BJ (cell line): ENCODE measurements around the gene LEFTY1. TPM values are rescaled to one million over a fixed set of nuclear protein-coding genes. Genes with fewer than 3 reads are reported as not detected.

Source experiments
- CTCF ChIA-PET: fragments of 350-600 bp; formaldehyde crosslinking; extraction: SDS; loops from one replicate; lab custom pipeline; 2021; ENCODE audit warnings: antibody characterized with exemption, inconsistent platforms; lab: Yijun Ruan, JAX
- POLR2A ChIA-PET: fragments of 300-600 bp; sonication (Branson Sonifier 250); formaldehyde crosslinking; extraction: SDS; loops from one replicate; lab custom pipeline; 2021; ENCODE audit warnings: antibody characterized with exemption; lab: Charles Lee
- DNase-seq: peaks from one replicate; pipeline ENCODE4 v3.0.0-alpha.2; 2011; ENCODE audit warnings: low read depth
- H3K27me3 ChIP-seq: 2 replicates; pipeline ENCODE4 v1.6.0; 2011; ENCODE audit warnings: low read length; ENCODE audit not compliant: control insufficient read depth, insufficient read depth
- H3K36me3 ChIP-seq: 2 replicates; pipeline ENCODE4 v1.5.1; 2011; ENCODE audit warnings: low read length; ENCODE audit not compliant: control insufficient read depth, insufficient read depth
- H3K4me3 ChIP-seq: 2 replicates; pipeline ENCODE4 v1.5.1; 2011; ENCODE audit warnings: low read depth, mild to moderate bottlenecking, control low read depth, low read length
- CTCF ChIP-seq: IDR thresholded peaks from 2 replicates; pipeline ENCODE4 v1.5.1; 2011; ENCODE audit warnings: low read depth, mild to moderate bottlenecking, control low read depth, inconsistent platforms, low read length, moderate library complexity; ENCODE audit not compliant: insufficient read depth
- polyA plus RNA-seq: library from polyadenylated mRNA; depleted of rRNA; stranded (reverse); fragments of >200 nt; gene quantifications from 2 replicates; pipeline ENCODE4 v1.2.3, GENCODE V29; 2011

Gene LEFTY1
- polyA plus RNA-seq, 1 experiment = 0.10 TPM

- DNase-seq = no peak
- ChIA-PET CTCF (interaction anchor here (0.5 to 2.1 kb wide), 3 partner anchors 9 to 396 kb away, joined by 5 to 8 read pairs (median 6); no protein-coding TSS in a partner anchor), POLR2A (no interaction called here)
- Histone ChIP-seq H3K36me3 (peaks cover 19% of the 10 kb centered on the region), H3K27me3 (no peaks in the 10 kb centered on the region), H3K4me3 (no peak overlapping the region)
- no peak for TF ChIP-seq CTCF
Measured at GRCh38 chr1:225870911-225871310, 18.0 kb downstream of the LEFTY1 start.

GRCh38 chr1:225868631-225869330 lies 20.2 kb downstream of the LEFTY1 start:
- no peak for TF ChIP-seq CTCF
- no peak overlapping the region for H3K4me3 ChIP-seq
- H3K36me3 ChIP-seq = peaks cover 18% of the 10 kb centered on the region
- no peak for DNase-seq
- H3K27me3 ChIP-seq = no peaks in the 10 kb centered on the region
- ChIA-PET CTCF (interaction anchor here (0.6 to 1.0 kb wide), 2 partner anchors 117 to 394 kb away, joined by 3 read pairs; no protein-coding TSS in a partner anchor), POLR2A (no interaction called here)

GRCh38 chr1:225866981-225867380 lies 22.0 kb downstream of the LEFTY1 start:
- no peaks in the 10 kb centered on the region for H3K27me3 ChIP-seq
- DNase-seq = no peak
- peaks cover 20% of the 10 kb centered on the region for H3K36me3 ChIP-seq
- ChIA-PET POLR2A (no interaction called here), CTCF (interaction anchor here (1.1 kb wide), 1 partner anchor 90 kb away, joined by 3 read pairs; the partner anchor contains the start of gene SRP9)
- H3K4me3 ChIP-seq = no peak overlapping the region
- no peak for TF ChIP-seq CTCF

- Histone ChIP-seq H3K27me3 (no peaks in the 10 kb centered on the region), H3K36me3 (peaks cover 27% of the 10 kb centered on the region), H3K4me3 (no peak overlapping the region)
- no peak for TF ChIP-seq CTCF
- DNase-seq = no peak
- CTCF ChIA-PET = interaction anchor here (1.1 to 1.4 kb wide), 4 partner anchors 11 to 392 kb away, joined by 3 read pairs; partner anchors contain the start of genes SRP9 and TMEM63A
- POLR2A ChIA-PET = no interaction called here
Measured at GRCh38 chr1:225866061-225866837, 22.7 kb downstream of the LEFTY1 start.

DNA sequence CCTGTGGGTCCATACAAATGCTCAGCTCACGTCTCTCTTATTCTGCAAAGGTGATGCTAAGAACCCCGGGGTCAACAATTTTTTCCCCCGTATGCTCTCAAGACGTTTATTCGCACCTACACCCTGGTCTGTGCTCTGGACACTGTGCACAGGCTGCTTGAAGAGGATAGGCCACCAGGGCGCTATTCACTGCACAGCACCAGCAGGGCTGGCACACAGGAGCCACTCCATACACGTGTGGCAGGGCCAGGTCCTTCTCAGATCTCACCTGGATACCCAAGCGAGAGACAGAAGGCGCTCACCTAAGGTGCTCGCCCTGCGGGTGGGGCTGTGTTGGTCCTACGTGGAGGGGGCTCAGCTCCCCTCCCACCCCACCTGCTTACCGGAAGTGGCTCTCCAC lies 23.4 kb downstream of the LEFTY1 start:
- POLR2A ChIA-PET = no interaction called here
- Histone ChIP-seq H3K4me3 (no peak overlapping the region), H3K36me3 (peaks cover 32% of the 10 kb centered on the region), H3K27me3 (no peaks in the 10 kb centered on the region)
- no peak for TF ChIP-seq CTCF
- no peak for DNase-seq
- CTCF ChIA-PET = interaction anchor here (1.1 to 1.4 kb wide), 3 partner anchors 11 to 391 kb away, joined by 3 read pairs; partner anchors contain the start of gene TMEM63A
